22Rv1 (cell line): ENCODE data around the gene TSPYL6.

Experiments
- ZFX ChIP-seq: fragments of 450-650 bp; IDR thresholded peaks from 2 replicates; pipeline ENCODE4 v1.6.1; 2017; ENCODE audit warnings: antibody characterized with exemption, borderline replicate concordance
- TF ChIP-seq, protein P1 (sequence below): fragments of 450-650 bp; IDR thresholded peaks from 2 replicates; pipeline ENCODE4 v1.5.1; 2017; ENCODE audit warnings: mild to moderate bottlenecking

DNA sequence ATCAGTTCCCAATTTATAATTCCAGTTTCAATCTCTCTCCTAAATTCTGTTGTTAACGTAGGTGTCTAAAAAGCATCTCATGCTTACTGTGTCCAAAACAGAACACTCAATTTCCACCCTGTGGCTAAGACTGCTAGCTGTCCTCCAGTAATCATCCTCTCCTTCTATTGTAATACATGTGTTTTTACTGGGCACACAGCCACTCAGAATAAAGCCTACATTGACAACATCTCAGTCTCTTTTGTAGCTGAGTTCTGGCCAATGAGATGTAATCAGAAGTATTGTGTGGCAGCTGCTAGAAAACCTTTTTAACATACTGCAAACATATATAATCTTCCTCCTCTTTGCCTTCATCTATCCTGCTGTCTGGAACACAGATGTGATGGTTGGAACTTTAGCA, 29.4 kb upstream of the TSPYL6 start:
- TF ChIP-seq, protein P1, sequence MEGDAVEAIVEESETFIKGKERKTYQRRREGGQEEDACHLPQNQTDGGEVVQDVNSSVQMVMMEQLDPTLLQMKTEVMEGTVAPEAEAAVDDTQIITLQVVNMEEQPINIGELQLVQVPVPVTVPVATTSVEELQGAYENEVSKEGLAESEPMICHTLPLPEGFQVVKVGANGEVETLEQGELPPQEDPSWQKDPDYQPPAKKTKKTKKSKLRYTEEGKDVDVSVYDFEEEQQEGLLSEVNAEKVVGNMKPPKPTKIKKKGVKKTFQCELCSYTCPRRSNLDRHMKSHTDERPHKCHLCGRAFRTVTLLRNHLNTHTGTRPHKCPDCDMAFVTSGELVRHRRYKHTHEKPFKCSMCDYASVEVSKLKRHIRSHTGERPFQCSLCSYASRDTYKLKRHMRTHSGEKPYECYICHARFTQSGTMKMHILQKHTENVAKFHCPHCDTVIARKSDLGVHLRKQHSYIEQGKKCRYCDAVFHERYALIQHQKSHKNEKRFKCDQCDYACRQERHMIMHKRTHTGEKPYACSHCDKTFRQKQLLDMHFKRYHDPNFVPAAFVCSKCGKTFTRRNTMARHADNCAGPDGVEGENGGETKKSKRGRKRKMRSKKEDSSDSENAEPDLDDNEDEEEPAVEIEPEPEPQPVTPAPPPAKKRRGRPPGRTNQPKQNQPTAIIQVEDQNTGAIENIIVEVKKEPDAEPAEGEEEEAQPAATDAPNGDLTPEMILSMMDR, result no peak
- no peak for TF ChIP-seq ZFX
